Glutamatergic neuron (in vitro differentiated cells): Measurements from ENCODE around the gene CATSPER1. TPM values are rescaled to one million over a fixed set of nuclear protein-coding genes. Genes with fewer than 3 reads are reported as not detected.

Source experiments
- DNase-seq: peaks from one replicate; pipeline ENCODE4 v3.0.0; 2022
- H3K27ac Mint-ChIP-seq: one replicate; pipeline ENCODE4 v1.8.0; 2020; ENCODE audit warnings: mild to moderate bottlenecking, mixed read lengths, inconsistent platforms; ENCODE audit not compliant: unreplicated experiment
- H3K27me3 Mint-ChIP-seq: one replicate; pipeline ENCODE4 v1.8.0; 2020; ENCODE audit warnings: mild to moderate bottlenecking, moderate library complexity, mixed read lengths, inconsistent platforms; ENCODE audit not compliant: unreplicated experiment
- H3K36me3 Mint-ChIP-seq: one replicate; pipeline ENCODE4 v1.8.0; 2020; ENCODE audit warnings: mild to moderate bottlenecking, mixed read lengths, inconsistent platforms; ENCODE audit not compliant: unreplicated experiment
- H3K4me1 Mint-ChIP-seq: one replicate; pipeline ENCODE4 v1.8.0; 2020; ENCODE audit warnings: mild to moderate bottlenecking, low read depth, mixed read lengths, inconsistent platforms; ENCODE audit not compliant: unreplicated experiment
- H3K4me3 Mint-ChIP-seq: one replicate; pipeline ENCODE4 v1.8.0; 2020; ENCODE audit warnings: mild to moderate bottlenecking, mixed read lengths, inconsistent platforms; ENCODE audit not compliant: unreplicated experiment
- H3K9me3 Mint-ChIP-seq: one replicate; pipeline ENCODE4 v1.8.0; 2020; ENCODE audit warnings: mild to moderate bottlenecking, moderate library complexity, mixed read lengths, inconsistent platforms; ENCODE audit not compliant: unreplicated experiment
- CTCF ChIP-seq: fragments of 200-600 bp; sonication (generic); IDR thresholded peaks from one replicate; pipeline ENCODE4 v1.5.0; 2021; ENCODE audit not compliant: partially characterized antibody, unreplicated experiment
- total RNA-seq: library from RNA; stranded (reverse); fragmentation: NEBNext Ultra II Directional; extraction: Animal tissue kit (Norgen Biotek cat#: 25700); gene quantifications from one replicate; pipeline ENCODE4 v1.2.1, GENCODE V29; 2021; ENCODE audit not compliant: unreplicated experiment

Gene CATSPER1
- total RNA-seq, 1 donor from 2014 or later: not detected

DNA sequence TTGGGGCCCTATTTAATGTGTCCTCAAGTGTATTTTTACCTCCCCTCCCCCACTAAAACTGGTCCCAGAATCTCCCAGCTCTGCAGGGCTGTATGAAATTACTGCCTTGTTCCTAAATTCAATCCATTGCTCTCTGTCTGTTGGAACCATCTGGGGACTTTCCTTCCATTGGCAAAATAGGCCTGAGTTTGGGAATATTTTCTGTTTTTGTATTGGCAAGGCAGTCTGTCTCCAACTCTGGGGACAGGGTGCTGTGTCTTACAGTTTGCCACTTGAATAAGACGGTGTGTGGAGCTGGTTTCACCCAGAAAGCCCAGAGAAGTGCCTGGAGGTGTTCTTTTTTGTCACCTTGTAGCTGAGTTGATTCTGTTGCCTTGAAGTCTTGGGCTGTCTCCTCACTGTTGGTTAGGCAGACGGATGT, 45.1 kb upstream of the CATSPER1 start:
- Mint-ChIP-seq H3K4me1 (peaks cover 31% of the 10 kb centered on the region), H3K27ac (peak overlapping the region; percentile 33), H3K27me3 (peaks cover 5% of the 10 kb centered on the region), H3K4me3 (peak overlapping the region; percentile 85), H3K9me3 (peaks cover 12% of the 10 kb centered on the region), H3K36me3 (peaks cover 4% of the 10 kb centered on the region)
- TF ChIP-seq CTCF: no peak
- no peak for DNase-seq

DNA sequence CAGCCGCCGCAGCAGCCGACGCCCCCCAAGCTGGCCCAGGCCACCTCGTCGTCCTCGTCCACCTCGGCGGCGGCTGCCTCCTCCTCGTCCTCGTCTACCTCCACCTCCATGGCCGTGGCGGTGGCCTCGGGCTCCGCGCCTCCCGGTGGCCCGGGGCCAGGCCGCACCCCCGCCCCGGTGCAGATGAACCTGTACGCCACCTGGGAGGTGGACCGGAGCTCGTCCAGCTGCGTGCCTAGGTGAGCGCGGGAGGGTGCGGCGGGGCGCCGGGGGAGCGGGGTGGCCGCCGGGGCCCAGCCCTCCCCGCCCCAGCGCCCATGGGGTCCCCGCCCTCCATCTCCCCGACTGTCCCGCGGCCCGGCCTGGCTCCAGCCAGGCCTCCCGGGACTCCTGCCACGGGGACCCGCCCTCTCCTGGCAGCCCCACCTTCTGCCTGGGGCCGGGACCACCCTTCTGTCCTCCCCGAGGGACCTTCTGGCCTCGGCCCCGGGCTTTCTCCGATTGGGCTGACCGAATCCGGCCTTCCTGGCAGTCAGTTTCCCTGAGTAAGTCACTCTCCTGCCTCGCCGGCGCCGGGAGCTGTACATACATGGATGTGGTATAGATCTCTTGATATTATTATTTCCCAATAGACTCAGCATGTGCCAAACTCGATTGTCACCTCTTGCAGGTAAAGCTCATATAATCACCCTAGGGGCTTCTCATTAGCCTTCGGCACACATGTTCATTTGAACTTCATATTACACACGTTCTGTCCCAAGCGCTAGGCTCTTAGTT, 44.5 kb upstream of the CATSPER1 start:
- H3K27ac Mint-ChIP-seq: peak overlapping the region; percentile 33

GRCh38 chr11:66069715-66070603, 43.7 kb upstream of the CATSPER1 start, which contains the start of gene PACS1:
Gene PACS1, plus strand, starts transcription at chr11:66070272. Its CDS starts 215 bp downstream, at chr11:66070487.
- H3K27ac Mint-ChIP-seq: peak within 1 kb of the TSS; percentile 76
- peaks cover 5% of the 10 kb centered on the region for H3K27me3 Mint-ChIP-seq
- H3K9me3 Mint-ChIP-seq: peaks cover 12% of the 10 kb centered on the region
- H3K4me1 Mint-ChIP-seq: peaks cover 29% of the 10 kb centered on the region
- peak; percentile 58 for DNase-seq
- H3K36me3 Mint-ChIP-seq: peaks cover 4% of the 10 kb centered on the region
- no peak for TF ChIP-seq CTCF
- H3K4me3 Mint-ChIP-seq: peak within 1 kb of the TSS; percentile 86

More for the DNA sequence above, 44.5 kb upstream of the CATSPER1 start:
- peaks cover 12% of the 10 kb centered on the region for H3K9me3 Mint-ChIP-seq
- H3K4me3 Mint-ChIP-seq: peak overlapping the region; percentile 85
- peaks cover 29% of the 10 kb centered on the region for H3K4me1 Mint-ChIP-seq
- peaks cover 4% of the 10 kb centered on the region for H3K36me3 Mint-ChIP-seq
- no peak for TF ChIP-seq CTCF
- peak; percentile 48 for DNase-seq
- H3K27me3 Mint-ChIP-seq: peaks cover 5% of the 10 kb centered on the region

- H3K4me1 Mint-ChIP-seq: peaks cover 29% of the 10 kb centered on the region
- peak; percentile 58 for DNase-seq
Measured at GRCh38 chr11:66068923-66069714, 42.8 kb upstream of the CATSPER1 start.

More at GRCh38 chr11:66068923-66069714, 42.8 kb upstream of the CATSPER1 start:
- peak overlapping the region; percentile 86 for H3K4me3 Mint-ChIP-seq
- peaks cover 5% of the 10 kb centered on the region for H3K27me3 Mint-ChIP-seq
- H3K27ac Mint-ChIP-seq: peak overlapping the region; percentile 76
- peaks cover 6% of the 10 kb centered on the region for H3K36me3 Mint-ChIP-seq
- H3K9me3 Mint-ChIP-seq: peaks cover 12% of the 10 kb centered on the region
- no peak for TF ChIP-seq CTCF
